Measurements from ENCODE around the gene CFAP45.

Gene CFAP45

GRCh38 chr1:159827549-159827948 lies 72.4 kb downstream of the CFAP45 start:
- no peaks in the 10 kb centered on the region for H3F3A ChIP-seq (ENCODE audit: insufficient read depth, low read length)
- no peaks in the 10 kb centered on the region for H3K9me3 ChIP-seq (ENCODE audit: low read length)
- H3K27me3 ChIP-seq (ENCODE audit: insufficient read depth, low read length), result peaks cover 6% of the 10 kb centered on the region; the same call in 1 of the 2 replicates
- TF ChIP-seq, protein P1, sequence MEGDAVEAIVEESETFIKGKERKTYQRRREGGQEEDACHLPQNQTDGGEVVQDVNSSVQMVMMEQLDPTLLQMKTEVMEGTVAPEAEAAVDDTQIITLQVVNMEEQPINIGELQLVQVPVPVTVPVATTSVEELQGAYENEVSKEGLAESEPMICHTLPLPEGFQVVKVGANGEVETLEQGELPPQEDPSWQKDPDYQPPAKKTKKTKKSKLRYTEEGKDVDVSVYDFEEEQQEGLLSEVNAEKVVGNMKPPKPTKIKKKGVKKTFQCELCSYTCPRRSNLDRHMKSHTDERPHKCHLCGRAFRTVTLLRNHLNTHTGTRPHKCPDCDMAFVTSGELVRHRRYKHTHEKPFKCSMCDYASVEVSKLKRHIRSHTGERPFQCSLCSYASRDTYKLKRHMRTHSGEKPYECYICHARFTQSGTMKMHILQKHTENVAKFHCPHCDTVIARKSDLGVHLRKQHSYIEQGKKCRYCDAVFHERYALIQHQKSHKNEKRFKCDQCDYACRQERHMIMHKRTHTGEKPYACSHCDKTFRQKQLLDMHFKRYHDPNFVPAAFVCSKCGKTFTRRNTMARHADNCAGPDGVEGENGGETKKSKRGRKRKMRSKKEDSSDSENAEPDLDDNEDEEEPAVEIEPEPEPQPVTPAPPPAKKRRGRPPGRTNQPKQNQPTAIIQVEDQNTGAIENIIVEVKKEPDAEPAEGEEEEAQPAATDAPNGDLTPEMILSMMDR (IDR thresholded peaks at IDR 0.05; ENCODE audit: low read length), result no peak
- TF ChIP-seq EZH2 (IDR thresholded peaks at IDR 0.05; ENCODE audit: borderline replicate concordance, low read length), result no peak
- H3K4me2 ChIP-seq (ENCODE audit: low read length), result no peak overlapping the region
- H3K4me3 ChIP-seq (ENCODE audit: low read depth, low read length, poor library complexity, severe bottlenecking), result no peak overlapping the region
- no peaks in the 10 kb centered on the region for H4K20me1 ChIP-seq (ENCODE audit: insufficient read depth, low read length)
- no peak overlapping the region for H3K27ac ChIP-seq (ENCODE audit: low read depth, low read length, poor library complexity, severe bottlenecking)
- H3K9ac ChIP-seq (ENCODE audit: low read length), result no peak overlapping the region
- no peaks in the 10 kb centered on the region for H3K79me2 ChIP-seq (ENCODE audit: insufficient read depth, low read length)
- no peaks in the 10 kb centered on the region for H3K9me2 ChIP-seq (ENCODE audit: low read depth, low read length)
- H3K36me3 ChIP-seq (ENCODE audit: insufficient read depth, low read length), result no peaks in the 10 kb centered on the region
- H3K4me1 ChIP-seq (ENCODE audit: insufficient read depth, low read length, severe bottlenecking), result no peaks in the 10 kb centered on the region
- H2AFZ ChIP-seq (ENCODE audit: low read length), result no peak overlapping the region

DNA sequence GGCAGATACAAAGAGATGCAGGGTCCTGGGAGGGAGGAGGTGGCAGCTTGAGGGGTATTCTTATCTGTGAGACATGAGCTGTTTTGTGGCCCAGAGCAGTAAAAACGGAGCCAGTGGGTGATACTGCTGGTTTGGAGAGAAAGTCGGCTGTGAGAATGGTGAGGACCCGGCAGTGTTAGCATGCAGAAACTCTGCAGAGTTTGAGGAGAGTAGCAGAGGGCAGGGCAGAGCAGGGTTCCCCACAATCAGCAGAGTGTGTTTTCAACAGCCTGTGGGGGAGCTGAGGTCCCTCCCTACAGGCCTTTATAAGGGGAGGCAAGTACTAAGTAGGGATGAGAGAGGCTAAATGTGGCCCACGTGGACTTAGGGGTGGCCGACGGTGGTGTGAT lies 72.9 kb downstream of the CFAP45 start:
- no peaks in the 10 kb centered on the region for H3K9me2 ChIP-seq (ENCODE audit: low read depth, low read length)
- no peaks in the 10 kb centered on the region for H3K79me2 ChIP-seq (ENCODE audit: insufficient read depth, low read length)
- no peak overlapping the region for H3K9ac ChIP-seq (ENCODE audit: low read length)
- peaks cover 6% of the 10 kb centered on the region; the same call in 1 of the 2 replicates for H3K27me3 ChIP-seq (ENCODE audit: insufficient read depth, low read length)
- H3K4me3 ChIP-seq (ENCODE audit: low read depth, low read length, poor library complexity, severe bottlenecking), result no peak overlapping the region
- no peaks in the 10 kb centered on the region for H3K9me3 ChIP-seq (ENCODE audit: low read length)
- H3F3A ChIP-seq (ENCODE audit: insufficient read depth, low read length), result no peaks in the 10 kb centered on the region
- no peak overlapping the region for H2AFZ ChIP-seq (ENCODE audit: low read length)
- H3K36me3 ChIP-seq (ENCODE audit: insufficient read depth, low read length), result no peaks in the 10 kb centered on the region
- H3K27ac ChIP-seq (ENCODE audit: low read depth, low read length, poor library complexity, severe bottlenecking), result no peak overlapping the region
- no peaks in the 10 kb centered on the region for H4K20me1 ChIP-seq (ENCODE audit: insufficient read depth, low read length)
- no peak overlapping the region for H3K4me2 ChIP-seq (ENCODE audit: low read length)
- no peaks in the 10 kb centered on the region for H3K4me1 ChIP-seq (ENCODE audit: insufficient read depth, low read length, severe bottlenecking)
- TF ChIP-seq EZH2 (IDR thresholded peaks at IDR 0.05; ENCODE audit: borderline replicate concordance, low read length), result no peak
- TF ChIP-seq, protein P1 (IDR thresholded peaks at IDR 0.05; ENCODE audit: low read length), result no peak

GRCh38 chr1:159826441-159827101 lies 73.4 kb downstream of the CFAP45 start, which contains the start of gene SLAMF8:
Gene SLAMF8 (plus strand): TSS chr1:159826873. CDS start chr1:159826899, 26 bp downstream.
- no peak within 1 kb of the TSS for H3K4me3 ChIP-seq (ENCODE audit: low read depth, low read length, poor library complexity, severe bottlenecking)
- peaks cover 6% of the 10 kb centered on the region; the same call in 1 of the 2 replicates for H3K27me3 ChIP-seq (ENCODE audit: insufficient read depth, low read length)
- no peak within 1 kb of the TSS for H3K4me2 ChIP-seq (ENCODE audit: low read length)
- no peaks in the 10 kb centered on the region for H3K9me3 ChIP-seq (ENCODE audit: low read length)
- H3K9me2 ChIP-seq (ENCODE audit: low read depth, low read length), result no peaks in the 10 kb centered on the region
- no peaks in the 10 kb centered on the region for H3K4me1 ChIP-seq (ENCODE audit: insufficient read depth, low read length, severe bottlenecking)
- no peak within 1 kb of the TSS for H3K9ac ChIP-seq (ENCODE audit: low read length)
- no peaks in the 10 kb centered on the region for H3F3A ChIP-seq (ENCODE audit: insufficient read depth, low read length)
- no peaks in the 10 kb centered on the region for H3K36me3 ChIP-seq (ENCODE audit: insufficient read depth, low read length)
- H4K20me1 ChIP-seq (ENCODE audit: insufficient read depth, low read length), result no peaks in the 10 kb centered on the region
- no peak within 1 kb of the TSS for H3K27ac ChIP-seq (ENCODE audit: low read depth, low read length, poor library complexity, severe bottlenecking)
- no peak within 1 kb of the TSS for H2AFZ ChIP-seq (ENCODE audit: low read length)
- no peaks in the 10 kb centered on the region for H3K79me2 ChIP-seq (ENCODE audit: insufficient read depth, low read length)
- TF ChIP-seq, protein P1 (IDR thresholded peaks at IDR 0.05; ENCODE audit: low read length), result no peak
- TF ChIP-seq EZH2 (IDR thresholded peaks at IDR 0.05; ENCODE audit: borderline replicate concordance, low read length), result no peak
